MV-4-11 (cell line): ENCODE data around the gene SGCG.

Source experiments
- DNase-seq: peaks from one replicate; lab custom pipeline; 2025; lab: John Stamatoyannopoulos, UW

SGCG gene

GRCh38 chr13:23330356-23330755 lies 149.6 kb downstream of the SGCG start:
- DNase-seq = no peak

GRCh38 chr13:23339225-23339624 lies 158.4 kb downstream of the SGCG start:
- no peak for DNase-seq

DNA sequence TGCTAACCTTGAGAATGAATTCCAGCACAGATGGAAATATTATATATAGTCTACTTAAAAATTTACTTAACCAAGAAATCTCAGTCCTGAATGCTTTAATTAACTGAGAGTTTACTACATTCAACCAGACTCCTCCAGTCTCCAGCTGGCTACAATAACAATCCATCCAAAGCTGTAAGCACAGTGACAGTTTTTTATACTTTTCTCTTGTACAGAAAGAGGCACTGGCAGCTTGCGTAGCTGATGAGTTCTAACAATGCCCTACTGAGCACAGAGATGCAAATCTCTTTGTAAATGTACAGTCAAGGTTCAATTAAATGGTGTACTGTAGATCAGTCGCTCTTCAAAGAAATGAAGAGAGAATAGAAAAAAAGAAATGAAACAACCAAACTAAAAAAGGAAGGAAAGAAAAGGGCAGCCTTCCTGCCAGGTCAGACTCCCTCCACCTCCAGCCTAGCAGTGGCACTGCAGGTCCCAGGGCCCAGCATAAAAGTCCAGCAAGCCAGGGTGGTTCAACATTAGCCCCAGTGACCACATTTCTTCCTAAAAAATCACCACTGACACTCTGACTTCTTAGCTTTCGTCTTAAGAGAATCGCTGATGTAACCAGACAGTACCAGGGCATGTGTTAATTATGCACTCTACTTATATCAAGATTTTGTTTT lies 164.3 kb downstream of the SGCG start:
- DNase-seq = no peak

DNA sequence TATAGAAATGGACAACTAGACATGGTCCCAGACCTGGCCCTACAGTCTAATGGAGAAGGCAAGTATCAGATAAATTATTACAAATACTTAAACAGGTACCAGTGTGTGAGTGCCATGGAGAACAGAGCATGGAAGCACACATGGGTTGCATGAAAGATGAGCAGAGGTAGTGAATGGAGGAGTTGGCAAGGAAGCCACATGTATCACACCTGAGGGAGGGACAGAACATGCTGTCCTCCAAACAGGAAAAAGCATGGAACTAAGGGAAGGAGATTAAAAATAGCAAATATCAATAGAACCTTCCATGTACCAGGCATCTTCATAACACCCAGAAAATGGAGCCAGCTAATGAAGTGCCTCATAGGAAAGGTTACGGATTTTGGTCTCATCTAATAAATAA lies 166.8 kb downstream of the SGCG start:
- DNase-seq = no peak

GRCh38 chr13:23348262-23349127 lies 167.7 kb downstream of the SGCG start:
- no peak for DNase-seq

DNA sequence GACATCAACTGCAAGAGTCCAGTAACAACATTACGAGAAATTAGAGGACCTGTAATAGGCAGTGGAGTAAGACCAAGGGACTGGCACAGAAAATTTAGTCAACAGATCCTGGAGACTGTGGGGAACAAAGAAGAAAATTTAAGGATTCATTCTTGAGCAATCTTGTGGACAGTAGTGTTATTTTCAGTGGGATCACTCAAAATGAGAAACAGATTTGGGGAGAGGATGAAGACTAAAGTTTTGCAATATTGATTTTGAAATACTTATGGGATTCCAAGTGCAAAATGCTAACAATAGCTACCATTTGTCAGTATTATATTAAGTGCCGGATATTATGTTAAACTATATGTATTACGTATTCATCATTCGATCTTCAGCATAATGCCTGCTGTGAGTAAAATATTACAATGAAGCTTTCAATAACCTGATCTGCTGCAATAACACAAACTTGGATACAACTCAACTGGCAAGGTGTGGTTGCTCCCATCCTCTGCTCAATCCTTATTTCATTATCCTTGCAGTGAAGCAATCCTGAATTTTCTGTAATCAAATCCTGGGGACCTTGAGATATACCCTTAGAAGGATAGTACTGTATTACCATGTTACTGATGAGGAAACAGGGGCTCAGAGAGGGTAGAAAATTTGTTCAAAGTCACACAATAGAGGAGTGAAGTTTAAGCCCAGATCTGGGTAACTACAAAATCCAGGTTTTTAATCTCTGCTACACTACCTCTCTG lies 168.6 kb downstream of the SGCG start:
- DNase-seq = peak; percentile 41

- DNase-seq = no peak
These were observed 169.2 kb downstream of the SGCG start for GRCh38 chr13:23350009-23350408.

DNA sequence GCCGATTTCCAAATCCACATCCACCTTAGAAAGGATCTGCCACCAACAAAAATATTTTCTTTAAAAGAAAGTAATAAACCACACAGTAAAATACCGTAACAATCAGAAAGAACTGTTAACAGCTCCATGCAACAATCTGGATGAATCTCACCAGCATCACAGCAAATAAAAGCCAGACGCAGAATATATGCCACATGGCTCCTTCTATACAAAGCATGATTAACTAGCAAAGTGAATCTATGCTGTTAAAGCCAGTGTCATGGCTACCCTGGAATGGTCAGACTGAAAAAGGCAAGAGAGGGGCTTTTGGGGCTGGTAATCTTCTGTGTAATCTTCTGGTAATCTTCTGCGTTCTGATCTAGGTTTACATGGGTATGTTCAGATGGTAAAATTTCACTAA lies 171.4 kb downstream of the SGCG start:
- DNase-seq = no peak

GRCh38 chr13:23354520-23354919 lies 173.7 kb downstream of the SGCG start:
- no peak for DNase-seq

GRCh38 chr13:23356368-23356767 lies 175.6 kb downstream of the SGCG start:
- no peak for DNase-seq

DNA sequence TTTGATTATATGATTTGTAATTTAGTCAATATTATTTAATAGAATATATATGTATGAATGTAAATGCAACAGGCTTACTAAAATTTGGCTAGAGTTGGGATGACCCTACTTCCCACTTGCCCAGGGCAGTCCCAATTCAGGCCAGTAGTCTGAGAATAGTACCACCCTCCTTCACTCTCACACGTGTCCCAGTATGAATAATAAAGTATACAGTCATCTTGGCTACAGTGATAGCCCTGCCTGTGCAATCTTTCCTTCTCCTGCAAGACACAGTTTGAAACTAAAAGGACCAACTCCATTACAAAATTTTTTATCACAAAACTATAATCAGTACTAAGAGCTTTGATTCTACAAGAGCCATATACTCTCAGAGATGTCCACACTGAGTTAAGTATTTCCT lies 176.6 kb downstream of the SGCG start:
- DNase-seq = no peak

DNA sequence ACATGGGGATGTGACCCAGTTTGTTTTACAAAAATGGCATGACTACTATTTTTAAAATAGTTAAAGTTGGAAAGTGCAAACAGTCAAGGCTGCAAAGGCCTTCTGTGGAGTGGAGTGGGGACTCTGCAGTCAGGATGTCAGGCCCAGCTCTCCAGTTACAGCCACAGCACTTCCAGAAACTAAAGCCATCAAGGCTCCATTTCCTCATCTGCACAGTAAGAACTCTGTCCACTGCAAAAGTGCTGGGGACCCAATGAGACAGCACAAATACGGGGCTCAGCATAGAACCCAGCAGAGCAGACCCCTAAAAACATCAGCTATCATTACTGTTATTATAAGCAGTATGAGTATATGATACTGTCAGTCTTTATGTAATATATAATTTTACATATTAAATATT lies 179.1 kb downstream of the SGCG start:
- peak; percentile 11 for DNase-seq

- no peak for DNase-seq
These were observed 184.9 kb downstream of the SGCG start for GRCh38 chr13:23365652-23366051.

DNA sequence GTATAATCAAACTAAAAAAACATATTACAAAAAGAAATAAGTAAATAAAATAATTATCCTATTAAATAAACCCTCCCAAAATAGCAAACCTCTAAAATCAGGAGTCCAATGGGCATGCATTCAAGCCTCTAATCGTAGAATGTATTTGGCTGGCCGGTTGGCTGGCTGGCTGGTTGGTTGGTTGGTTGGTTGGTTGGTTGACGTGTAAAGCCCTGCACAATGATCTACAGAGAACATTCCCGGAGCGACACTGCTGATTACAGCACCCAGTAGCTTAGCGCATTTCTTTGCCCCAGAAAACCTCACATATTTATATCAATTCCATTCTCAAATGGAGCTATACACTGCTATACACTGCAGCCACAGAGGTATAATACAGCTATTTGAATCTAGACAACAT lies 187.1 kb downstream of the SGCG start:
- no peak for DNase-seq

GRCh38 chr13:23372264-23372906 lies 191.6 kb downstream of the SGCG start:
- DNase-seq = peak; percentile 74
